HTR-8/SVneo (cell line): ENCODE measurements around the gene CALCOCO1.

Source experiments
- DNase-seq: peaks from one replicate; pipeline ENCODE4 v3.0.0; 2011; ENCODE audit warnings: low spot score, mixed read lengths; ENCODE audit not compliant: insufficient read length
- FAIRE-seq: peaks from 2 replicates; lab custom pipeline; 2011; peaks lifted over from hg19 to GRCh38; lab: Jason Lieb, UNC

CALCOCO1 gene

DNA sequence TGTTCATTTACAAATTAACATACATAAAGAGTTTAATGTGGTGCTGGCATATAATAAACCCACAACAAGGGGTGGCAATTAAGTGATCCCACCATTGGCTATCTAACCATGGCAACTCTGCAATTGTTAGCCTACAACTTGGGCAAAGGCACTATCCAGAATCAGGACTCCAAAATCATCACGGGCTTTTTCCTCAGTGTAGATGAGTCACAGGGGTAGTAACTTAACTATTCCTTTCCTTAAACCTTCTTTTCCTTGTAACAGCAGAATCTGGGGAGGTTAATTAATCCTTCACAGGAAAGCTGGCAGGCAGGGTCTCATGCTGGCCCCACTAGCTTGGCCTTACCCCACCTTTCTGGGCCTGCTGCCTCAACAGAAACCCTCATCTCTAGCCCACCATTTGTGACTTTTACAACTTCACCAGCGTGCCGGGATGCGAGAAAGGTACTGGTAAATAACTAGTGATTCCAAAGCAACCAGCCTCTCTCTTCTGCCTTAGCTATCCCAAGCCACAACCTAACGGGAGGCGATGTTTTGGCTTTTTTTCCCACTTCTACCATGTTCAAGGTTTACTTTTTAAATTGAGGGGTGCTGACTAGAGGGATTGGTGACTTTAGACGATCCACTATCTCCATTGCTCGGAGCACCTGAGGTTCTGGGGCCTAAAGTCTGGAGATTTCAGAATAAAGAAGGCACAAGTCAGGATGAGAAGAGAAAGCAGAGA is 52.1 kb downstream of the CALCOCO1 start:
- FAIRE-seq, result no peak
- no peak for DNase-seq

DNA sequence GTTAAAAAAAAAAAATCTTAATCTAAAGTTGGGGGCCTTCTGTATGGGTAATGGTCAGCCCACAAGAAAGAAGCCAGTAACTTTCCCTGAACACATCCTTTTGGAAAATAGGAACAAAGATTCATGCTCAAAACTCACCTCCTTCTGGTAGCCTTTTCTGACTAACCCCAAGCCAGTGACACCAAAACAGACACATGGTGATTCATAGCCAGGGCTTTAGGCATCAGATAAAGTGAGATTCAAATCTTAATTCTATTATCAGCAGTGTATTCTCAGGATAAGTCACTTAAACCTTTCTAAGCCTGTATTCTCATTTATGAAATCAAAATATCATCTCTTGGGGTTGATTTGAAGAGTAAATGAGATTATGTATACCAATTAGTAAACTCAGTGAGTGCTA is 56.3 kb downstream of the CALCOCO1 start:
- DNase-seq (no peak), FAIRE-seq (no peak)

DNA sequence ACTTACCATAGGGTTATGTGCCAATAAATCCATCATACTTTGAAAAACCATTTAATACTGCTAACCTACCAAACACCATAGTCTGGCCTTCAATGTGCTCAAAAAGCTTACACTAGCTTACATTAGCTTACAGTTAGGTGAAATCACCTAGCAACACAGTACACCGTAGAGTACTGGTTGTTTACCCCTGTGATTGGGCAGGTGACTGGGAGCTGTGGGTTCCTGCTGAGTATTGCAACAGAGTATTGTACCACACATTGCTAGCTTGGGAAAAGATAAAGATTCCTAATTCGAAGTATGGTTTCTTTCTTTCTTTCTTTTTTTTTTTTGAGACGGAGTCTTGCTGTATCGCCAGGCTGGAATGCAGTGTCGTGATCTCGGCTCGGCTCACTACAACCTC is 56.9 kb downstream of the CALCOCO1 start:
- DNase-seq, result no peak
- no peak for FAIRE-seq

- FAIRE-seq, result no peak
- no peak for DNase-seq
These were observed 60.2 kb downstream of the CALCOCO1 start for GRCh38 chr12:53667080-53667479.

DNA sequence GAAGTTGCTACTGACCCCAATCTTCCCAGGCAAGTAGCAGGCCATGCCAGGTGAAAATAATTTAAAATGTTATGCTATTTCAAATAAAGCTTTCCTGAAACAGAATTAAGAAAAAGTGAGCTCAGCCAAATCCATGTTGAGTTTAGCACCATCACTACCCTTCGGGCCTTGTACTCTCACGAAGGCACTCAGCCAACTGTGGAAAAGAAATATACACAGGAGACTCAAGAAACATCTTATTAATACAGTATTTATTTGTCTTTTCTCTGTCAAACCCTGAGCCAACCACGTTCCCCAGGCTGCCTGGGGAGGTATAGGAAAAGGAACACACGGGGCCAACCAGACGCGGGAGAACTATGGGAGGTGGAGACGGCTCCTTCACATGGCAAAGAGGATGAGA is 62.3 kb downstream of the CALCOCO1 start:
- DNase-seq (no peak), FAIRE-seq (no peak)

DNA sequence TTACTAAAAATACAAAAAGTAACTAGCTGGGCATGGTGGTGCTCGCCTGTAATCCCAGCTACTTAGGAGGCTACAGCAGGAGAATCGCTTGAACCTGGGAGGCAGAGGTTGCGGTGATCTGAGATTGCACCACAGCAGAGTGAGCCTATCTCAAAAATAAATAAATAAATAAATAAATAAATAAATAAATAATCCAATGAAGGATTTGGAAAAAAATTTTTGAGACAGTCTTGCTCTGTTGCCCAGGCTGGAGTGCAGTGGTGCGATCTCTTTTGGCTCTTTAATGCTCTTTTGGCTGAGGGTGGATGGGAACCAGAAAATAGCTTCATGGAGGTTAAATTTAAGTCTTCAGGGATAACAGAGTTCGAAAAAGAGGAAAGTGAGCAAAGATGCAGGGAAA is 63.1 kb downstream of the CALCOCO1 start:
- FAIRE-seq (no peak), DNase-seq (no peak)

GRCh38 chr12:53660041-53660440 is 67.2 kb downstream of the CALCOCO1 start:
- FAIRE-seq, result no peak

GRCh38 chr12:53659571-53659981 is 67.7 kb downstream of the CALCOCO1 start:
- FAIRE-seq (no peak), DNase-seq (no peak)

More at GRCh38 chr12:53660041-53660440, 67.2 kb downstream of the CALCOCO1 start:
- no peak for DNase-seq

DNA sequence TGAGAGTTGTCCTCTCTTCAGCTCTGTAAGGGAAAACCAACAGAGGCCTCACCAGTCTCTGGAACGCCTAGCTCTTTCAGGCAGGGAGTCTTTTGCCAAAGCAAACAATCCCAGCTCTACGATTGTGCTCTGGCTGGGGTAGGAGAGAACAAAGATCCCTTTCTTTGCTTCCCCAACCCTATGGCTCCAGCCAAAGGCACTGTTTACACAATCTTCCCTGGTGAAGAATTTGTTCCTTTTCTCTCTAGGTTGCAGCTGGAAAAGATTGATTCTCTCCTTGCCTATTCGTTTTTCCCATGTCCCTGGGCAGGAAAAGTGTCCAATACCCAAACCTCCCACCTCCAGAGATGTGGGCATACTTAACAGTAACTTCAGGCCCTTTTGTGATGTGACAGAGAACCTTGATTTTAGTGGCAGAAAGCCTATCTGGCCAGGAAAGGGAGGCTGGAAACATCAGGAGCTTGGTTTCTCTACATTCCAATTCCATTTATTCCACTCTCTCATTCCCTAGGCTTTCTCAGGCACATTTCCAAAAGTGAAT is 68.2 kb downstream of the CALCOCO1 start:
- DNase-seq, result no peak
- FAIRE-seq, result no peak
